ENCODE measurements around the gene NHLRC4.

NHLRC4 gene

GRCh38 chr16:558298-559020, 8.3 kb upstream of the NHLRC4 start:
- TF ChIP-seq CTCF (conservative IDR thresholded peaks at IDR 0.05; ENCODE audit: control insufficient read depth, insufficient read depth, low read depth, low read length): no peak
- no peak overlapping the region for H3K4me3 ChIP-seq (ENCODE audit: control insufficient read depth, low read depth, low read length)
- no peak for DNase-seq (ENCODE audit: low read depth)

- no peak overlapping the region for H3K4me3 ChIP-seq (ENCODE audit: control insufficient read depth, low read depth, low read length)
- DNase-seq (ENCODE audit: low read depth): no peak
- TF ChIP-seq CTCF (conservative IDR thresholded peaks at IDR 0.05; ENCODE audit: control insufficient read depth, insufficient read depth, low read depth, low read length): no peak
Measured at GRCh38 chr16:559021-559380, 7.8 kb upstream of the NHLRC4 start.

- DNase-seq (ENCODE audit: low read depth): no peak
- no peak for TF ChIP-seq CTCF (conservative IDR thresholded peaks at IDR 0.05; ENCODE audit: control insufficient read depth, insufficient read depth, low read depth, low read length)
- H3K4me3 ChIP-seq (ENCODE audit: control insufficient read depth, low read depth, low read length): no peak overlapping the region
Measured at GRCh38 chr16:559411-560203, 7.2 kb upstream of the NHLRC4 start.

- TF ChIP-seq CTCF (conservative IDR thresholded peaks at IDR 0.05; ENCODE audit: control insufficient read depth, insufficient read depth, low read depth, low read length): no peak
- H3K4me3 ChIP-seq (ENCODE audit: control insufficient read depth, low read depth, low read length): no peak within 1 kb of the TSS
- DNase-seq (ENCODE audit: low read depth): no peak
Measured at GRCh38 chr16:560204-560700, 6.6 kb upstream of the NHLRC4 start, which contains the start of gene PRR35. Gene PRR35, plus strand, starts transcription at chr16:560394. Its CDS starts 2,901 bp downstream, at chr16:563295.

GRCh38 chr16:560701-561412, 5.9 kb upstream of the NHLRC4 start:
- TF ChIP-seq CTCF (conservative IDR thresholded peaks at IDR 0.05; ENCODE audit: control insufficient read depth, insufficient read depth, low read depth, low read length): no peak
- DNase-seq (ENCODE audit: low read depth): no peak
- H3K4me3 ChIP-seq (ENCODE audit: control insufficient read depth, low read depth, low read length): no peak overlapping the region

- no peak for TF ChIP-seq CTCF (conservative IDR thresholded peaks at IDR 0.05; ENCODE audit: control insufficient read depth, insufficient read depth, low read depth, low read length)
- DNase-seq (ENCODE audit: low read depth): no peak
- no peak overlapping the region for H3K4me3 ChIP-seq (ENCODE audit: control insufficient read depth, low read depth, low read length)
Measured at GRCh38 chr16:561413-561794, 5.4 kb upstream of the NHLRC4 start.
